Rectal smooth muscle tissue (tissue), 1 donor: ENCODE results near the gene ISLR.

Source experiments
- H3K27ac ChIP-seq: one replicate; pipeline ENCODE4 v1.7.0; 2013; ENCODE audit warnings: low read depth, low read length, inconsistent platforms
- H3K27me3 ChIP-seq: one replicate; pipeline ENCODE4 v1.7.0; 2013; ENCODE audit warnings: low read length; ENCODE audit not compliant: control insufficient read depth, insufficient read depth
- H3K36me3 ChIP-seq: one replicate; pipeline ENCODE4 v1.7.0; 2013; ENCODE audit warnings: low read length; ENCODE audit not compliant: control insufficient read depth, insufficient read depth
- H3K4me1 ChIP-seq: one replicate; pipeline ENCODE4 v1.7.0; 2013; ENCODE audit warnings: low read length; ENCODE audit not compliant: control insufficient read depth, insufficient read depth
- H3K4me3 ChIP-seq: one replicate; pipeline ENCODE4 v1.7.0; 2013; ENCODE audit warnings: low read length
- H3K9ac ChIP-seq: one replicate; pipeline ENCODE4 v1.7.0; 2013; ENCODE audit warnings: low read length

ISLR gene, protein sequence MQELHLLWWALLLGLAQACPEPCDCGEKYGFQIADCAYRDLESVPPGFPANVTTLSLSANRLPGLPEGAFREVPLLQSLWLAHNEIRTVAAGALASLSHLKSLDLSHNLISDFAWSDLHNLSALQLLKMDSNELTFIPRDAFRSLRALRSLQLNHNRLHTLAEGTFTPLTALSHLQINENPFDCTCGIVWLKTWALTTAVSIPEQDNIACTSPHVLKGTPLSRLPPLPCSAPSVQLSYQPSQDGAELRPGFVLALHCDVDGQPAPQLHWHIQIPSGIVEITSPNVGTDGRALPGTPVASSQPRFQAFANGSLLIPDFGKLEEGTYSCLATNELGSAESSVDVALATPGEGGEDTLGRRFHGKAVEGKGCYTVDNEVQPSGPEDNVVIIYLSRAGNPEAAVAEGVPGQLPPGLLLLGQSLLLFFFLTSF

DNA sequence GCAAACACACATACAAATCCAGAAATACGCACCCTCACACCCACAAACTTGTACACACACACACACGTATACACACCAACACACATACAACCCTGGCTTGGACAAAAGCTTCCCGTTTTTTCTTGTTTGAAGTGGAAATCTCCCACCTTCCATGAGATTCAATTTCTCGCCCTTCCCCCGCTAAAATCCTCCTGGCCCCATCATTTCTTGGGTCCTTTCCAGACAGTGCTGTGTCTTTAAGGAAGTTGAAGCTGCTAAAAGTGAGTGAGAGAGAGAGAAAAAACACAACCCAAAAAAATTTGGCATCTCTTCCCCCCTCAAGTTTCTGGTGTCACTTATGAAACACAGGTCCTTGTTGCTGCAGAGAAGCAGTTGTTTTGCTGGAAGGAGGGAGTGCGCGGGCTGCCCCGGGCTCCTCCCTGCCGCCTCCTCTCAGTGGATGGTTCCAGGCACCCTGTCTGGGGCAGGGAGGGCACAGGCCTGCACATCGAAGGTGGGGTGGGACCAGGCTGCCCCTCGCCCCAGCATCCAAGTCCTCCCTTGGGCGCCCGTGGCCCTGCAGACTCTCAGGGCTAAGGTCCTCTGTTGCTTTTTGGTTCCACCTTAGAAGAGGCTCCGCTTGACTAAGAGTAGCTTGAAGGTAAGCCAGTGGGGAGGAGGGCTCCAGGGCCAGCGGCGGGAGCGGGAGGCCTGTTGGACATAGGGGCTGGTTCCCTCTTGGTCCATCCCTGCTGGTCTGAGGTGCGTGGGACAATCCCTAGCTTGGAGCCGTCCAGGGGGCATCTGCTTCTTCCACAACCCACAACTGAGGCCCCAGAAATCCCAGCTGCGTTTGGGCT, at the start of gene ISLR:
Gene ISLR, plus strand, starts transcription at position 331 of the 839 bp plus-strand sequence. CDS start 1,149 bp downstream, outside the sequence.
- Histone ChIP-seq H3K4me3 (peak within 1 kb of the TSS; percentile 60), H3K27me3 (no peaks in the 10 kb centered on the region), H3K36me3 (no peaks in the 10 kb centered on the region), H3K9ac (no peak within 1 kb of the TSS), H3K27ac (peak within 1 kb of the TSS; percentile 77), H3K4me1 (peaks cover 30% of the 10 kb centered on the region)

- Histone ChIP-seq H3K27me3 (peaks cover 12% of the 10 kb centered on the region), H3K4me3 (no peak overlapping the region), H3K9ac (no peak overlapping the region), H3K4me1 (peaks cover 3% of the 10 kb centered on the region), H3K27ac (no peak overlapping the region), H3K36me3 (no peaks in the 10 kb centered on the region)
These were observed 49.3 kb upstream of the ISLR start for GRCh38 chr15:74124196-74124595.

GRCh38 chr15:74124759-74125158, 48.8 kb upstream of the ISLR start:
- no peak overlapping the region for H3K9ac ChIP-seq
- H3K27me3 ChIP-seq, result peaks cover 18% of the 10 kb centered on the region
- no peaks in the 10 kb centered on the region for H3K36me3 ChIP-seq
- no peak overlapping the region for H3K27ac ChIP-seq
- peaks cover 3% of the 10 kb centered on the region for H3K4me1 ChIP-seq
- H3K4me3 ChIP-seq, result no peak overlapping the region

- no peak overlapping the region for H3K27ac ChIP-seq
- peak overlapping the region; percentile 54 for H3K4me3 ChIP-seq
- H3K36me3 ChIP-seq, result no peaks in the 10 kb centered on the region
- no peak overlapping the region for H3K9ac ChIP-seq
- peaks cover 6% of the 10 kb centered on the region for H3K4me1 ChIP-seq
- peaks cover 41% of the 10 kb centered on the region for H3K27me3 ChIP-seq
These were observed 46.1 kb upstream of the ISLR start for GRCh38 chr15:74127255-74127953.

DNA sequence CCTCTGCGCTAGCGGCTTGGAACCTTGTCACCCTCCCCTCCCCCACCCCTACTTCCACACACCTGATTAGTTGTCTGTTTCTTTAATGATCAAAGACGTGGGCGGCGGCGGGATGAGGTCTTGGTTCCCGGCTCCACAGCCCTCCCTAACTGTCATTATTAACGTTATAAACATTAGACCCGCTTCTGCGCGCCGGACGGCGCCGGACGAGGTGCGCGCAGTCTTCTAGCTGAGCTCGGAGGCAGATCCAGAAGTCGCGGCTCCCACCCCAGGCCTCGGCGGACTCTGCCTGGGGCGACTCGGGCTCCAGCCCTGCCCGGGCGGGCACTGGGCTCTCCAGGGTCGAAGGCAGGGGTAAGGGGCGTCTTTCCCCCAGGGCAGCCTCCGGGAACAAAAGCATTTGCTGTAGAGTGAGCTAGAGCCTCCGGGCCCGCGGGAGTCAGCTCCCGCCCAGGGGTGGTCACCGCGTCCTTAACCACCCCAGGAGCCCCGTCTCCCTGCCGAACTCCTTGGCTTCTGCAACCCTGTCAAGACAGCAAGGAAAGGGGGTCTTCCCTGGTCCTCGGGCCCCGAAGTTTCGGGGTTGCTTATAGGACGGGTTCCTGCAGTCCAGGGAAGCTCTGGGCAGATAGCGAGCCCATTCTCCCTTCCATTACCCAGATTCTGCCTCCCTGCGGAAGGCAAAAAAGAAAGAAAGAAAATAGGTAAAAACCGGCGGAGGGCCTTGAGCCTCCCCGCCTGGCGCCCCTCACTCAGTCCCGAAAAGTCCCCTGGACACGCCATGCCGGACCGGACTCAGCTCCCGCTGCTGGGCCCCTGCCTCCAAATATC, 45.3 kb upstream of the ISLR start:
- no peak overlapping the region for H3K9ac ChIP-seq
- H3K27me3 ChIP-seq, result peaks cover 48% of the 10 kb centered on the region
- H3K4me3 ChIP-seq, result peak overlapping the region; percentile 54
- H3K27ac ChIP-seq, result no peak overlapping the region
- H3K4me1 ChIP-seq, result peaks cover 6% of the 10 kb centered on the region
- H3K36me3 ChIP-seq, result no peaks in the 10 kb centered on the region

GRCh38 chr15:74128785-74129585, 44.5 kb upstream of the ISLR start:
- Histone ChIP-seq H3K27me3 (peaks cover 51% of the 10 kb centered on the region), H3K4me3 (peak overlapping the region; percentile 38), H3K27ac (no peak overlapping the region), H3K4me1 (peaks cover 6% of the 10 kb centered on the region), H3K36me3 (no peaks in the 10 kb centered on the region), H3K9ac (no peak overlapping the region)

DNA sequence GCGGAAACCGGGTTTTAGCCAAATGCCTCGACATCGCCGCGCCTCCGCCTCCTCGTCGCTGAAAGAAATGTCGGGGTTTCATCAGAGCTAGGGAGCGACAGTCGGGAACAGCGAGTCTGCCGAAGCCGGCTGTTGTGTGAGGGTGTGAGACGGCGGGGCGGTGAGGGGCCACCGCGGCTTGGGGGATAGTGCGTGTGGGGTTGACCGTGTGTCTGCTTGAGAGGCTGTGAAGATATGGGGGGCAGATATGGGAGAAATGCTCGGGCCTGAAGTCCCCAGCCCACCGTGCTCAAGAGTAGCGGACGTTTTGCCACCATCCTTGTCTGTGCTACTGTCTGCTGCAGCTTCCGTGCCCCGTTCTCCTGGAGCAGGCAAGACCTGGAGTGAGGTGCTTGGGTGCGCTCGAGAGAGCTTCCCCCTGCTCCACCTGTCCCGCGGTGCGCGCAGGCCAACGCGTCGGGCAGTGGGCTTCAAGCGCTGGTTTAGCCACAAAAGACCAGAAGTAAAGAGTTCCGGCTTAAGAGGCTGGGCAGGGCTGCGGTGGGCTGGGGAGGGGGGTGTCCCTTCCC, 43.8 kb upstream of the ISLR start:
- Histone ChIP-seq H3K4me1 (peaks cover 6% of the 10 kb centered on the region), H3K36me3 (no peaks in the 10 kb centered on the region), H3K27ac (no peak overlapping the region), H3K4me3 (peak overlapping the region; percentile 38), H3K27me3 (peaks cover 58% of the 10 kb centered on the region), H3K9ac (no peak overlapping the region)

DNA sequence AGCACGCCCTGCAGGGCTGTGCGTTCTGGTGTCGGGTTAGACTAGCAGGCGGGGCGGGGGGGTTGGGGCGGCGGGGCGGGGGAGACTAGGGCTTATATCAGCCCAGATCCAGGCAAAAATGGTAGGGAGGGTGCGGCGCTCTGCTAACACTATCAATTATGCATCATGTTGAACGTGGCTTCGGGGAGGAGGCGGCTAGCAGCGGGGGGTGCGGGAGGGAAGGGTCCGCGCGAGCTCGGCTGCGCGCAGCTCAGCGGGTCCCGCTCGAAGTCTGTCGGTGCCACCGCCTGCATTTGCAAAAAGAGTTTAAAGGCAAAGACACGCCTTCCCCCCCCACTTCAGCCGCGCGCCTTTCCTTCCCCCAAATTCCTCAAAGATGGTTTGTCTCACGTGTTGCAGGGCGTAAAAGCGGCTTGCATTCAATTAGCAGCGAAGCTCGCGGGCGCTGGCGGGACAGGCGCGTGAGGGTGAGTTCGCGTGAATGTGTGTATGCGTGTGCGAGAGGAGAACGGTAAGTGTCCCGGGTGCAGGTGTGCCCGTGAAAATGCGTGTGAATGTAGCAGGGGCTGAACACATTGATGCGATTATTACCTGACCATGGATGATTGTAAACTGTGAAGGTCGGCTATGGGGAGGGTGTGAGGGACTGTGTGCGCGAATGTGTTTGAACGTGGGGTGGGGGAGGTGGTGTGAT, 43.2 kb upstream of the ISLR start, which contains the start of gene ISLR2:
Gene ISLR2, plus strand, starts transcription at position 432 of the 694 bp plus-strand sequence. CDS start 2,169 bp downstream, outside the sequence.
- peaks cover 6% of the 10 kb centered on the region for H3K4me1 ChIP-seq
- H3K27me3 ChIP-seq, result peaks cover 63% of the 10 kb centered on the region
- no peak within 1 kb of the TSS for H3K27ac ChIP-seq
- H3K36me3 ChIP-seq, result no peaks in the 10 kb centered on the region
- H3K9ac ChIP-seq, result no peak within 1 kb of the TSS
- H3K4me3 ChIP-seq, result peak within 1 kb of the TSS; percentile 38

DNA sequence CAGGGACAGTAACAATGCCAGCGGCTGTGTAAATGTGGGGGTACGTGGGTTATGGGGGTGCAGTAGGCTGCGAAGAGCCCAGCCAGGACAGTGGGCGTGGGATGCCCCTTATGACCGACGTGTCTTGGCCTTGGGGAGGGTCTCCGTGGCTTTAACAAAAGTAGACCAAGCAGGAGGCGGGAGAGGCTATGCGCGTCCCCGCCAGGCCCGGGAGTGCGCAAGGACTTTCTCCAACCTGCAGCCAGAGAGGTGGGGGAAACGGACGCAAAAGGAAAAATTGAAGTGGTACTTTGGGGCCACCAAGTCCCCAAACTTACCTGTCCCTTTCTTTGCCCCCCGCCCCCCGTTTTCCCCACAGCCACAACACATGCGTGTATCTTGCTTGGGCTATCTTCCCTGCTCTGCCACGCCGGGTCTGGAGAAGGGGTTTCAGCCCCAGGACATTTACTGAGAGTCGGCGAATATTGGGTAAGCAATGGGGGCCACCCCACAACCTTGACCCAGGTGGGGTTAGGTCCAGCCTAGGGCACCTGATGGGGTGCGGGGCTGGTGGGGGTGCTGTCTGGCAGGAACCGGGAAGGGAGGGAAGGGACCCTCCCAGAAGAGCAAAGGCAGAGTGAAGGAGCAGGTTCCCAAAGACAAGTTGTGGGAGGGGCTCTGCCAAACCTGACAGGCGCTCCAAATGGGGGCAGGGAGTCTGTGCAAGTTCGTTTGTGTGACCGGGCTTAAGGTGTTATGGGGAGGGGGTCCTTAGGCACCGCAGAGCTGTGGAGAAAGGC, 42.5 kb upstream of the ISLR start:
- Histone ChIP-seq H3K36me3 (no peaks in the 10 kb centered on the region), H3K4me1 (peaks cover 9% of the 10 kb centered on the region), H3K27me3 (peaks cover 67% of the 10 kb centered on the region), H3K9ac (no peak overlapping the region), H3K27ac (no peak overlapping the region), H3K4me3 (peak overlapping the region; percentile 21)
